Measurements from ENCODE around the gene KIF6. TPM values are rescaled to one million over a fixed set of nuclear protein-coding genes. Genes with fewer than 3 reads are reported as not detected.

The KIF6 gene
- total and polyA plus RNA-seq, 2 of the 8 experiments (the other 6 are each of a cell fraction or from before 2014, with no cell fraction given): 0.53 to 0.65 TPM

GRCh38 chr6:39452306-39453145 lies 272.7 kb downstream of the KIF6 start (continued):
- TF ChIP-seq, protein P1, sequence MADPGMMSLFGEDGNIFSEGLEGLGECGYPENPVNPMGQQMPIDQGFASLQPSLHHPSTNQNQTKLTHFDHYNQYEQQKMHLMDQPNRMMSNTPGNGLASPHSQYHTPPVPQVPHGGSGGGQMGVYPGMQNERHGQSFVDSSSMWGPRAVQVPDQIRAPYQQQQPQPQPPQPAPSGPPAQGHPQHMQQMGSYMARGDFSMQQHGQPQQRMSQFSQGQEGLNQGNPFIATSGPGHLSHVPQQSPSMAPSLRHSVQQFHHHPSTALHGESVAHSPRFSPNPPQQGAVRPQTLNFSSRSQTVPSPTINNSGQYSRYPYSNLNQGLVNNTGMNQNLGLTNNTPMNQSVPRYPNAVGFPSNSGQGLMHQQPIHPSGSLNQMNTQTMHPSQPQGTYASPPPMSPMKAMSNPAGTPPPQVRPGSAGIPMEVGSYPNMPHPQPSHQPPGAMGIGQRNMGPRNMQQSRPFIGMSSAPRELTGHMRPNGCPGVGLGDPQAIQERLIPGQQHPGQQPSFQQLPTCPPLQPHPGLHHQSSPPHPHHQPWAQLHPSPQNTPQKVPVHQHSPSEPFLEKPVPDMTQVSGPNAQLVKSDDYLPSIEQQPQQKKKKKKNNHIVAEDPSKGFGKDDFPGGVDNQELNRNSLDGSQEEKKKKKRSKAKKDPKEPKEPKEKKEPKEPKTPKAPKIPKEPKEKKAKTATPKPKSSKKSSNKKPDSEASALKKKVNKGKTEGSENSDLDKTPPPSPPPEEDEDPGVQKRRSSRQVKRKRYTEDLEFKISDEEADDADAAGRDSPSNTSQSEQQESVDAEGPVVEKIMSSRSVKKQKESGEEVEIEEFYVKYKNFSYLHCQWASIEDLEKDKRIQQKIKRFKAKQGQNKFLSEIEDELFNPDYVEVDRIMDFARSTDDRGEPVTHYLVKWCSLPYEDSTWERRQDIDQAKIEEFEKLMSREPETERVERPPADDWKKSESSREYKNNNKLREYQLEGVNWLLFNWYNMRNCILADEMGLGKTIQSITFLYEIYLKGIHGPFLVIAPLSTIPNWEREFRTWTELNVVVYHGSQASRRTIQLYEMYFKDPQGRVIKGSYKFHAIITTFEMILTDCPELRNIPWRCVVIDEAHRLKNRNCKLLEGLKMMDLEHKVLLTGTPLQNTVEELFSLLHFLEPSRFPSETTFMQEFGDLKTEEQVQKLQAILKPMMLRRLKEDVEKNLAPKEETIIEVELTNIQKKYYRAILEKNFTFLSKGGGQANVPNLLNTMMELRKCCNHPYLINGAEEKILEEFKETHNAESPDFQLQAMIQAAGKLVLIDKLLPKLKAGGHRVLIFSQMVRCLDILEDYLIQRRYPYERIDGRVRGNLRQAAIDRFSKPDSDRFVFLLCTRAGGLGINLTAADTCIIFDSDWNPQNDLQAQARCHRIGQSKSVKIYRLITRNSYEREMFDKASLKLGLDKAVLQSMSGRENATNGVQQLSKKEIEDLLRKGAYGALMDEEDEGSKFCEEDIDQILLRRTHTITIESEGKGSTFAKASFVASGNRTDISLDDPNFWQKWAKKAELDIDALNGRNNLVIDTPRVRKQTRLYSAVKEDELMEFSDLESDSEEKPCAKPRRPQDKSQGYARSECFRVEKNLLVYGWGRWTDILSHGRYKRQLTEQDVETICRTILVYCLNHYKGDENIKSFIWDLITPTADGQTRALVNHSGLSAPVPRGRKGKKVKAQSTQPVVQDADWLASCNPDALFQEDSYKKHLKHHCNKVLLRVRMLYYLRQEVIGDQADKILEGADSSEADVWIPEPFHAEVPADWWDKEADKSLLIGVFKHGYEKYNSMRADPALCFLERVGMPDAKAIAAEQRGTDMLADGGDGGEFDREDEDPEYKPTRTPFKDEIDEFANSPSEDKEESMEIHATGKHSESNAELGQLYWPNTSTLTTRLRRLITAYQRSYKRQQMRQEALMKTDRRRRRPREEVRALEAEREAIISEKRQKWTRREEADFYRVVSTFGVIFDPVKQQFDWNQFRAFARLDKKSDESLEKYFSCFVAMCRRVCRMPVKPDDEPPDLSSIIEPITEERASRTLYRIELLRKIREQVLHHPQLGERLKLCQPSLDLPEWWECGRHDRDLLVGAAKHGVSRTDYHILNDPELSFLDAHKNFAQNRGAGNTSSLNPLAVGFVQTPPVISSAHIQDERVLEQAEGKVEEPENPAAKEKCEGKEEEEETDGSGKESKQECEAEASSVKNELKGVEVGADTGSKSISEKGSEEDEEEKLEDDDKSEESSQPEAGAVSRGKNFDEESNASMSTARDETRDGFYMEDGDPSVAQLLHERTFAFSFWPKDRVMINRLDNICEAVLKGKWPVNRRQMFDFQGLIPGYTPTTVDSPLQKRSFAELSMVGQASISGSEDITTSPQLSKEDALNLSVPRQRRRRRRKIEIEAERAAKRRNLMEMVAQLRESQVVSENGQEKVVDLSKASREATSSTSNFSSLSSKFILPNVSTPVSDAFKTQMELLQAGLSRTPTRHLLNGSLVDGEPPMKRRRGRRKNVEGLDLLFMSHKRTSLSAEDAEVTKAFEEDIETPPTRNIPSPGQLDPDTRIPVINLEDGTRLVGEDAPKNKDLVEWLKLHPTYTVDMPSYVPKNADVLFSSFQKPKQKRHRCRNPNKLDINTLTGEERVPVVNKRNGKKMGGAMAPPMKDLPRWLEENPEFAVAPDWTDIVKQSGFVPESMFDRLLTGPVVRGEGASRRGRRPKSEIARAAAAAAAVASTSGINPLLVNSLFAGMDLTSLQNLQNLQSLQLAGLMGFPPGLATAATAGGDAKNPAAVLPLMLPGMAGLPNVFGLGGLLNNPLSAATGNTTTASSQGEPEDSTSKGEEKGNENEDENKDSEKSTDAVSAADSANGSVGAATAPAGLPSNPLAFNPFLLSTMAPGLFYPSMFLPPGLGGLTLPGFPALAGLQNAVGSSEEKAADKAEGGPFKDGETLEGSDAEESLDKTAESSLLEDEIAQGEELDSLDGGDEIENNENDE (IDR thresholded peaks at IDR 0.05; ENCODE audit: insufficient replicate concordance, low read length): no peak
- TF ChIP-seq E2F6 (IDR thresholded peaks at IDR 0.05) (no peak), BRCA1 (IDR thresholded peaks at IDR 0.05; ENCODE audit: low read depth, low read length) (no peak), CHD1 (IDR thresholded peaks at IDR 0.05; ENCODE audit: low read depth, low read length) (no peak), JUND (IDR thresholded peaks at IDR 0.05; ENCODE audit: low read length) (no peak), CBX8 (IDR thresholded peaks at IDR 0.05; ENCODE audit: borderline replicate concordance, low read depth, low read length) (no peak), TAF7 (optimal IDR thresholded peaks at IDR 0.05; ENCODE audit: borderline replicate concordance, low read depth, low read length) (no peak), HDAC2 (IDR thresholded peaks at IDR 0.05; ENCODE audit: borderline replicate concordance in 1 of 2, low read depth in 2 of 2, low read length in 2 of 2) (no peak), SIX5 (IDR thresholded peaks at IDR 0.05; ENCODE audit: low read depth, low read length) (no peak)

All from H1 (cell line).